Testis (tissue), 3 donors: ENCODE results near the gene WNT4. TPM values are rescaled to one million over a fixed set of nuclear protein-coding genes. Genes with fewer than 3 reads are reported as not detected.

Source experiments
- DNase-seq: peaks from one replicate; pipeline ENCODE4 v3.0.0-alpha.2; 2019
- H3K27ac ChIP-seq, 2 donors: fragments of 200-600 bp; sonication (generic); one replicate each; pipeline ENCODE4 v1.5.1; 2019
- H3K27me3 ChIP-seq: fragments of 200-600 bp; sonication (generic); one replicate; pipeline ENCODE4 v1.5.1; 2019
- H3K36me3 ChIP-seq: fragments of 200-600 bp; sonication (generic); one replicate; pipeline ENCODE4 v1.5.1; 2017; ENCODE audit warnings: low read depth; ENCODE audit errors: missing control alignments
- H3K4me1 ChIP-seq: fragments of 200-600 bp; sonication (generic); one replicate; pipeline ENCODE4 v1.5.1; 2019
- H3K4me3 ChIP-seq, 2 donors: fragments of 200-600 bp; sonication (generic); one replicate each; pipeline ENCODE4 v1.5.1; 2017 to 2019
- H3K9me3 ChIP-seq: fragments of 200-600 bp; sonication (generic); one replicate; pipeline ENCODE4 v1.5.1; 2017
- POLR2A ChIP-seq: fragments of 450-650 bp; IDR thresholded peaks from one replicate; pipeline ENCODE4 v1.6.1; 2017; ENCODE audit warnings: antibody characterized with exemption, mild to moderate bottlenecking, moderate library complexity
- WGBS, 2 donors: methylation state at CpG; one replicate each; pipeline ENCODE4 v1.1.5; 2018; 5-methylcytosine and 5-hydroxymethylcytosine counted together
- intact Hi-C: fragments of 100-400 bp; cut with DNase I; formaldehyde crosslinking; loops from one replicate; pipeline ENCODE4 v1.15.1; 2023; ENCODE audit warnings: low total_unique reads
- polyA plus RNA-seq: library from polyadenylated mRNA; stranded (reverse); fragments of 350-450 nt; fragmentation: Illumina TruSeq; extraction: RNeasy Lipid Tissue Mini Kit (QIAGEN cat#74804); gene quantifications from one replicate; pipeline ENCODE4 v1.2.3, GENCODE V29; 2014; ENCODE audit warnings: low read depth, low replicate concordance; ENCODE audit not compliant: insufficient read depth
- total RNA-seq, 2 donors: library from RNA; depleted of rRNA; stranded (reverse); fragments of >200 nt; gene quantifications; one replicate each; pipeline ENCODE4 v1.2.3, GENCODE V29; 2016
- TF ChIP-seq, protein P1 (sequence below), 3 experiments: fragments of 450-650 bp in 2 of 3; fragments of 200-600 bp in 1 of 3; sonication (generic) in 1 of 3; IDR thresholded peaks; one replicate each; pipeline ENCODE4 v1.5.1; 2016 to 2019; ENCODE audit warnings: antibody characterized with exemption in 3 of 3, mild to moderate bottlenecking in 2 of 3, moderate library complexity in 1 of 3

WNT4 gene
- total and polyA plus RNA-seq, 3 donors from 2014 or later: 0.55 to 3.2 (median 0.74) TPM

DNA sequence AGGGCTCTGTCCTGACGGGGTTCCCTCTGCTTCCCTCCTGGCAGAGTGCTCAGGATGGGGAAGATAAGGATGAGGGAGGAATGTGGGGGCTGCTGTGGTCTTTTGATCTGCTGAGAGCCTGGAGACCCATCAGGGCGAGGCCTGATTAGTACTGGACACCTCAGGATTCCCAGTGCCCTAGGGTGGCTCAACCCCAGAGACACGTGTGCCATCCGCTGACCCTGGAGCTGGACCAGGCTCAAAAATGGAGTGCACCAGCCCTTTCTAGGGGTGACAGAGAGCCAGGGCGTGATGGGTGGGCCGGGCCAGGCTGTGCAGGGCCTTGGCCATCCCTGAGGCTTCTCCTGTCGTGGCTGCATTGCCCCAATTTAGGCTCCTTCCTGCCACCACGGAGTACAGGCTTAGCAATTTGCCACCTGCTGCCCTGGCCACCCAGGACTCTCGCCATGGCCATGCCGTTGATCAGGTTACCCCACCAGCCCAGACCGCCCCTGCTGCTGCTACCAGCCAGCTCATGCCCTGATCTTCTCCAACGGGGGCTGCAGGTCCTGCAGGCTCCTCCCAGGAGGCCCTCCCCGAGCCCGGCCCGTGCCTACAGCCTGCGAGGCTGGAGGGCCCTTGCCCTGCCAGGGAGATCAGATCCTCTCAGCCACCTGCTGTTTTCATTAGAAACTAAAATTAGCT, 9.5 kb downstream of the WNT4 start:
- Histone ChIP-seq H3K4me3 (no peak overlapping the region), H3K9me3 (no peaks in the 10 kb centered on the region), H3K4me1 (peaks cover 4% of the 10 kb centered on the region), H3K27me3 (no peaks in the 10 kb centered on the region), H3K27ac (no peak overlapping the region), H3K36me3 (no peaks in the 10 kb centered on the region)
- TF ChIP-seq POLR2A: no peak
- TF ChIP-seq, protein P1, sequence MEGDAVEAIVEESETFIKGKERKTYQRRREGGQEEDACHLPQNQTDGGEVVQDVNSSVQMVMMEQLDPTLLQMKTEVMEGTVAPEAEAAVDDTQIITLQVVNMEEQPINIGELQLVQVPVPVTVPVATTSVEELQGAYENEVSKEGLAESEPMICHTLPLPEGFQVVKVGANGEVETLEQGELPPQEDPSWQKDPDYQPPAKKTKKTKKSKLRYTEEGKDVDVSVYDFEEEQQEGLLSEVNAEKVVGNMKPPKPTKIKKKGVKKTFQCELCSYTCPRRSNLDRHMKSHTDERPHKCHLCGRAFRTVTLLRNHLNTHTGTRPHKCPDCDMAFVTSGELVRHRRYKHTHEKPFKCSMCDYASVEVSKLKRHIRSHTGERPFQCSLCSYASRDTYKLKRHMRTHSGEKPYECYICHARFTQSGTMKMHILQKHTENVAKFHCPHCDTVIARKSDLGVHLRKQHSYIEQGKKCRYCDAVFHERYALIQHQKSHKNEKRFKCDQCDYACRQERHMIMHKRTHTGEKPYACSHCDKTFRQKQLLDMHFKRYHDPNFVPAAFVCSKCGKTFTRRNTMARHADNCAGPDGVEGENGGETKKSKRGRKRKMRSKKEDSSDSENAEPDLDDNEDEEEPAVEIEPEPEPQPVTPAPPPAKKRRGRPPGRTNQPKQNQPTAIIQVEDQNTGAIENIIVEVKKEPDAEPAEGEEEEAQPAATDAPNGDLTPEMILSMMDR (IDR thresholded peaks at IDR 0.05): no peak
- intact Hi-C loops: no loop called here
- DNase-seq: no peak
- 77 to 96% methylated on average over 4 to 16 of the region's 16 CpGs for WGBS, 2 donors

DNA sequence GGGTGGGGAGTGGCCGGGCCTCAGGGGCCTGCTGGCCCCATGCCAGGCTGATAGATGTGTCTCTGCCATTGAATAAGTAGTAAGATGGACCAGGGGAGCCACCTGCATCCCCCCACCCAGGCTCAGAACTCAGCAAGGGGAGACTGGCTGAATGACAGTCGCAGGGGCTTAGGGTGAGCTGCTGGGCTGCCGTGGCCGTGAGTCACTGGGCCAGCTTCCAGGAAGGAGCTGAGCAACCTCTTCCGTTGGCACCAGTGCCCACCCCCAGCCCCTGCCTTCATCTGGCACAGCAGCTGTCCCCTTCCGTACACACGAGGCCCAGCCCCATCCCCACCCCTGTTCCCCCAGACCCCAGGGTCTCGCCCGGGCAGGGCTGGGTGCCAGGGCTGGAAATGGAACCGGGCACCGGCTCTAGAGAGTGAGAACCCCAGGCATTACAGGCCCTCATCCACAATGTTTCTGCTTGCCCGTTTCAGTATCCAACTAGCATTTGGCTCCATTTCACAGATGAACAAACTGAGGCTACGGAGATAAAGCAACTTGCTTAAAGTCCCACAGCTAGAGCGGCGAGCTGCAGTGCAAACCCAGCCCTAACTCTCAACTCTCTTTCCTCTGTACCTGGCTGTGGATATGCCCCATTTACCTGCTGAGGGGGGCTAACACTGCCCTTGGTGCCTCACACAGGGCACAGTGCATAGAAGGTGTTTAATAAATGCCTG, 10.2 kb downstream of the WNT4 start:
- H3K4me3 ChIP-seq: no peak overlapping the region
- intact Hi-C loops: no loop called here
- WGBS, 2 donors: 75 to 84% methylated on average over 11 to 15 of the region's 15 CpGs
- no peaks in the 10 kb centered on the region for H3K36me3 ChIP-seq
- no peak for DNase-seq
- no peak overlapping the region for H3K27ac ChIP-seq
- H3K9me3 ChIP-seq: no peaks in the 10 kb centered on the region
- peaks cover 4% of the 10 kb centered on the region for H3K4me1 ChIP-seq
- TF ChIP-seq, protein P1 (IDR thresholded peaks at IDR 0.05): no peak
- TF ChIP-seq POLR2A: no peak
- H3K27me3 ChIP-seq: no peaks in the 10 kb centered on the region

DNA sequence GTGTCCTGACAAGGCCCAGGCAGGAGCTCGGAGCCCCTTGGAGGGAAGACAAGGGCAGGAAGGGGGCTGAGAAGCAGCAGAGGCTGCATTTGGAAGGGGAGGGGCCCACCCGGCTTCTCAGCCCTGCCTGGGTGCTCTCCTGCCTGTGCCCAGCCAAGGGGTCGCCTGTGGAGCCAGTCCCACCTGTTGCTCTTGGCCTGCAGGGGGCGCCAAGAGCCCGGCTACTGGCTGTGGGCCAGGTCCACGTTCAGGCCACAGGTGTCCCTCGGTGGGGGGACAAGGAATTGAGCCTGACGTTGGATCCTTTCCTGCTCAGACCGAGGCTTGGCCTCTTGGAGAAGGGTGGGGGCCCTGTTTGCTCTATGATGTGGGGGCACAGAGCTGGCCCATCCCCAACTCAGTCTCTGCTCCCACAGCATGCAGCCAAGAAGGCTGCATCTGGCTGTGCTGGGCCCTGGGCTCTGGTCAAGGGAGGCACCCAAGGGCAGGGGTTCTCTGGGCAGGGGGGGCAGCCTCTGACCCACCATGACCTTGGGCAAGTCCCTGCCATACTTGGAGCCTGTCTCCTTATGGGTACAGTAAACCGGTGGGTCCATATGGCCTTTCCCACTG, 10.9 kb downstream of the WNT4 start:
- H3K4me1 ChIP-seq: no peaks in the 10 kb centered on the region
- H3K4me3 ChIP-seq: no peak overlapping the region
- no peaks in the 10 kb centered on the region for H3K36me3 ChIP-seq
- no peak overlapping the region for H3K27ac ChIP-seq
- peak; percentile 49 for DNase-seq
- intact Hi-C loops: no loop called here
- WGBS, 2 donors: 37 to 63% methylated on average over 2 to 10 of the region's 10 CpGs
- TF ChIP-seq POLR2A: no peak
- TF ChIP-seq, protein P1 (IDR thresholded peaks at IDR 0.05): peak; percentile 53 to 73 (median 62)
- H3K9me3 ChIP-seq: no peaks in the 10 kb centered on the region
- no peaks in the 10 kb centered on the region for H3K27me3 ChIP-seq

DNA sequence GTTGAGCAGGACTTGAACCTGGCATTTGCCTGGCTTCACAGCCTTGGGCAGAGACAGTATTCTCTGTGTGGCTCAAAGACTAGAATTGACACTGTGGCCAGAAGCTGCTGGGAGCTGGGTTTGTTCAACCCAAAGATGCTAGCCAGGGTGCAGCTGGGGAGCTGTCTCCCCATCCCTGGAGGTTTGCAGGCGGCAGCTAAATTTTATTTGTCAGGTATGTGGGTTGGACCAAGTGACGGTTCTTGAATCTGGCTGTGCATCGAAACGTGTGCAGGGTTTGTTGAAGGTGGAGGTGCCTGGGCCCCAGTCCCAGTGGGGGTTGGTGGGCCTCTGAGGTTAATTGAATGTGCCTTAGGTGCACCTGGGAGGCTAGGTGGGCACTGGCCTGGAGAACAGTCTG, 11.8 kb downstream of the WNT4 start:
- intact Hi-C loops: no loop called here
- H3K4me1 ChIP-seq: no peaks in the 10 kb centered on the region
- H3K27me3 ChIP-seq: no peaks in the 10 kb centered on the region
- no peaks in the 10 kb centered on the region for H3K36me3 ChIP-seq
- no peak for TF ChIP-seq POLR2A
- TF ChIP-seq, protein P1 (IDR thresholded peaks at IDR 0.05): no peak
- WGBS, 2 donors: 89 to 100% methylated on average over 2 to 4 of the region's 4 CpGs
- no peak overlapping the region for H3K27ac ChIP-seq
- DNase-seq: no peak
- H3K4me3 ChIP-seq: no peak overlapping the region
- no peaks in the 10 kb centered on the region for H3K9me3 ChIP-seq
